Neural progenitor cell (in vitro differentiated cells): Measurements from ENCODE around the gene AP1B1.

Experiments used
- CTCF ChIP-seq: fragments of 200-600 bp; sonication (generic); IDR thresholded peaks from 2 replicates; pipeline ENCODE4 v1.5.1; 2017; ENCODE audit warnings: antibody characterized with exemption, mild to moderate bottlenecking
- EZH2 ChIP-seq: fragments of 200-600 bp; sonication (generic); IDR thresholded peaks from 2 replicates; pipeline ENCODE4 v1.6.1; 2017; ENCODE audit warnings: antibody characterized with exemption, mild to moderate bottlenecking, moderate library complexity
- EZH2phosphoT487 ChIP-seq: fragments of 200-600 bp; sonication (generic); IDR thresholded peaks from 2 replicates; pipeline ENCODE4 v1.6.1; 2017; ENCODE audit warnings: antibody characterized with exemption

GRCh38 chr22:29393019-29393608, 4.7 kb upstream of the AP1B1 start:
- TF ChIP-seq CTCF (no peak), EZH2 (no peak), EZH2phosphoT487 (no peak)
